Measurements from ENCODE around the gene ZNF592.

- TF ChIP-seq ZNF384 (IDR thresholded peaks at IDR 0.05), result no peak
- no peak for TF ChIP-seq SP1 (IDR thresholded peaks at IDR 0.05)
- no peak for TF ChIP-seq HDGF (IDR thresholded peaks at IDR 0.05; ENCODE audit: borderline replicate concordance)
Measured at GRCh38 chr15:84797801-84798200, 49.4 kb downstream of the ZNF592 start.
